Measurements from ENCODE around the gene FGF4.

Gene FGF4

DNA sequence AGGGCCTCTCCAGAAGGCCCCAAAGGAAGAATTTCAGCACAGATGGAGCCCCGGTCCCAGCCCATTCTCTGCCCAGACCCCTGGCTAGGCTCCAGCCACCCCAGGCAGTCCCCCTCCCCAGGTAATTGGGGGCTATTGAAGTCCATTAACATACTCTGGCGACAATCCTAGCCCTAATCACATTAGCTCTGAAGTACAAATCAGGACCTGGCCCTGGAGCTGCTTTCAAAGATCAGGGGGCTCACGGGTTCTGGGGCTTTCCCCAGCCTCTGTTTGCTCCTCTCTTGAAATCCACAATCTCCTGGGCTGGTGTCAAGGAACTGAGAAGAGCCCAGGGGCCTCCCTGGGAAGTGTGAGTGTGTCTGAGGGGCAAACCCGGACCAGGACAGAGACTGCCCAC is 22.3 kb downstream of the FGF4 start:
- no peaks in the 10 kb centered on the region for H3K36me3 ChIP-seq

GRCh38 chr11:69750875-69751597 is 24.1 kb downstream of the FGF4 start:
- H3K4me3 ChIP-seq (ENCODE audit: low read depth, low read length) = no peak overlapping the region
- H3K9me3 ChIP-seq = no peaks in the 10 kb centered on the region
- TF ChIP-seq, protein P1, sequence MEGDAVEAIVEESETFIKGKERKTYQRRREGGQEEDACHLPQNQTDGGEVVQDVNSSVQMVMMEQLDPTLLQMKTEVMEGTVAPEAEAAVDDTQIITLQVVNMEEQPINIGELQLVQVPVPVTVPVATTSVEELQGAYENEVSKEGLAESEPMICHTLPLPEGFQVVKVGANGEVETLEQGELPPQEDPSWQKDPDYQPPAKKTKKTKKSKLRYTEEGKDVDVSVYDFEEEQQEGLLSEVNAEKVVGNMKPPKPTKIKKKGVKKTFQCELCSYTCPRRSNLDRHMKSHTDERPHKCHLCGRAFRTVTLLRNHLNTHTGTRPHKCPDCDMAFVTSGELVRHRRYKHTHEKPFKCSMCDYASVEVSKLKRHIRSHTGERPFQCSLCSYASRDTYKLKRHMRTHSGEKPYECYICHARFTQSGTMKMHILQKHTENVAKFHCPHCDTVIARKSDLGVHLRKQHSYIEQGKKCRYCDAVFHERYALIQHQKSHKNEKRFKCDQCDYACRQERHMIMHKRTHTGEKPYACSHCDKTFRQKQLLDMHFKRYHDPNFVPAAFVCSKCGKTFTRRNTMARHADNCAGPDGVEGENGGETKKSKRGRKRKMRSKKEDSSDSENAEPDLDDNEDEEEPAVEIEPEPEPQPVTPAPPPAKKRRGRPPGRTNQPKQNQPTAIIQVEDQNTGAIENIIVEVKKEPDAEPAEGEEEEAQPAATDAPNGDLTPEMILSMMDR (IDR thresholded peaks at IDR 0.05; ENCODE audit: low read depth, low read length) = no peak
- no peaks in the 10 kb centered on the region for H3K4me1 ChIP-seq
- DNase-seq = no peak
- H3K27me3 ChIP-seq = no peaks in the 10 kb centered on the region; the same call in 1 of the 2 replicates
- no peaks in the 10 kb centered on the region for H3K36me3 ChIP-seq

More for the DNA sequence above, 22.3 kb downstream of the FGF4 start:
- TF ChIP-seq, protein P1 (IDR thresholded peaks at IDR 0.05; ENCODE audit: low read depth, low read length) = no peak
- no peaks in the 10 kb centered on the region for H3K4me1 ChIP-seq
- no peak overlapping the region for H3K4me3 ChIP-seq (ENCODE audit: low read depth, low read length)
- DNase-seq = no peak
- no peaks in the 10 kb centered on the region; the same call in 1 of the 2 replicates for H3K27me3 ChIP-seq
- no peaks in the 10 kb centered on the region for H3K9me3 ChIP-seq

DNA sequence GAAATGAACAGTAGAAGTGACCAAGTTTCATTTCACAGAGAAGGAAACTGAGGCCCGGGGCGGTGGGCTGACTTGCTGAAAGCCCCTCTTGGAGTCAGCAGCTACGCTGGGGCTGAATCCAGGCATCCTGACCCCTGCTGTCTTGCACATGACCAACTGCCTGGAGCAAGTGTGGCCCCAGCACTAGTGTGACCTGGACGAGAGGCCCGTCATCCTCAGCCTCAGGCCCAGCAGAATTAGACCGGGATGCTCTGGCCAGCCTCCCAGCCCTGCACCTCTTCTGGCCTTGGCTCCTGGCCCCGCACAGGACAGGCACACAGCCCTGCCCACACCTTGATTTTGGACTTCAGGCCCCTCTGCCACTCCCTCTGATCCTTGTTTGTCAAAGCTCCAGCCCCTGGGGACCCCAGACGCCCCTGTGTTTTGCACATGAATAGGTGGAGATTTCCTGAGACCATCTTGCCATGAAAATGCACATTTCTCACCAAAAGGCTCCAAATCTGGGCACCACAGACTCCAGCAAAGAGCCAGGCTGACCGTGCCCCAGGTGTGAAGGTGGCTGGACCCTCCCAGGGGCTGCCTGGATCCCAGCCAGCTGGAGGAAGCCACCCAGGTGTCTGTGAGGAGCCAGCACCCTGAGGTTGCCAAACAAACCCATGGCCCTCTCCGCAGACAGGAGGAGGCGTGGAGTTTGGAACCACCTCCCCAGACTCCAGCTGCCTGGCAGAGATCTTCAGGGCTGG is 24.9 kb downstream of the FGF4 start:
- no peak for DNase-seq

DNA sequence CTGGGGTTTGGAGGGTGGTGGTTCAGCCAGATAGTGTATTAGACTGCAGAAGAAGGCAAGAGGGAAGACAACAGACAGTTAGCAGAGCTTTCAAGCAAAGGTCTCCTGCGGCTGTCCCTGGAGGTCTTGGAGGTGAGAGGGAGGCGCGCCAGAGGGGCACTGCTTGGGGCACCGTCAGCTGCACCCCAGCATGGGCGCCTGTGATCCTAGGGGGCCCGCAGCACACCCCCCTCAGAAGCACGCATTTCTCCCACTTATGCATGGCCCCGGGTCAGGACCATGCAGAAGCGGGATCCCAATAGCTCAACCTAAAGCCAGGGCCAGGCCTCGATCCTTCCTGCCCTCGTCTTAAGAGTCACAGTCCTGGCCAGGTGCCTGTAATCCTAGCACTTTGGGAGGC is 26.5 kb downstream of the FGF4 start:
- Histone ChIP-seq H3K4me3 (ENCODE audit: low read depth, low read length) (no peak overlapping the region), H3K9me3 (no peaks in the 10 kb centered on the region), H3K27me3 (no peaks in the 10 kb centered on the region), H3K4me1 (no peaks in the 10 kb centered on the region), H3K36me3 (no peaks in the 10 kb centered on the region)
- TF ChIP-seq, protein P1 (IDR thresholded peaks at IDR 0.05; ENCODE audit: low read depth, low read length) = no peak
- no peak for DNase-seq

More for the DNA sequence above, 24.9 kb downstream of the FGF4 start:
- H3K27me3 ChIP-seq = no peaks in the 10 kb centered on the region; the same call in 1 of the 2 replicates
- H3K4me1 ChIP-seq = no peaks in the 10 kb centered on the region
- H3K36me3 ChIP-seq = no peaks in the 10 kb centered on the region
- H3K4me3 ChIP-seq (ENCODE audit: low read depth, low read length) = no peak overlapping the region
- H3K9me3 ChIP-seq = no peaks in the 10 kb centered on the region
- TF ChIP-seq, protein P1 (IDR thresholded peaks at IDR 0.05; ENCODE audit: low read depth, low read length) = no peak

DNA sequence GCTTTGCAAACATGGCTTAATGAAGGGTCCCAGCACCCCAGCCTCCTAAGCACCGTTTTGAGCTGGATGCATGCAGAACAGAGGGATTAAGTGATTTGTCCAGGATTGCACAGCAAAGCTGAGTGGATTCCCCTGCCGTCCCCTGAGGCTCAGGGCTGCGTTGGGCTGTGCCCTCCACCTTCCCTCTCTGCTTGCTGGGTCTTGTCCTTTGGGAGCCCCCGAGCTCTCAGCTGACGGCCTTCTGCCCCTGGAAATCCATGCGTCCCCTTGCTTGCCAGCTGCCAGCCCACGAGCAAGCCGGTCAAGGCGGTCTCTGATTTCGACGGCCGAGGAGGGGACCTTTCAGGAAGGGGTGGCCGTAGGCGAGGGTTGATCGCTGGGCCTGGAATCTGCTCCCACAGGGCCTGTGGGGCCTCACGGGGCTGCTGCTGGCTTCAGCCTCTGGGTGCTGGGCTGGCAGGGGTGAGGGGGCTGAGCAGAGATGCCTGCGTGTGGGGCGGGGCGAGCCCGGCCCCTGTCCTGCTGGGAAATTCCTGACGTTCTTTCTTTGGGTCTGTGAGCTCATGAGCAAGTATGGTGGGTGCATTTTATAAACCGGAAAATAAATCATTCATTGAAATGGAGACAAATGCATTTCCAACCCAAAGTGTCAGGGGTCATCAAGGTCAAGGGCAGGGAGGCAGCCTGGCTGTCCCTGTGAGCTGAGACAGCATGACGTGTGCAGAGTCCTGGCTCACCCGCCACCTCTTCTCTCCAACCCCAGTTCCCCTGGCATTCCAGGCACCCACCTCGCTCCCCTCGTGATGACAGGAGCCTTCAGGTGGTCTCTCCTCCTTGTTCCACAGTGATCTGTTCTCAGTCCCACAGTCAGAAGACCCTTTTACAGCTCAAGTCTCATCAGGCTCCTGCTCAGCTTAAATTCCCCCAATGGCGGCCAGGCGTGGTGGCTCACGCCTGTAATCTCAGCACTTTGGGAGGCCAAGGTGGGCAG is 28.1 kb downstream of the FGF4 start:
- no peak for DNase-seq
- Histone ChIP-seq H3K4me1 (no peaks in the 10 kb centered on the region), H3K9me3 (no peaks in the 10 kb centered on the region), H3K4me3 (ENCODE audit: low read depth, low read length) (no peak overlapping the region), H3K36me3 (no peaks in the 10 kb centered on the region), H3K27me3 (no peaks in the 10 kb centered on the region)
- TF ChIP-seq, protein P1 (IDR thresholded peaks at IDR 0.05; ENCODE audit: low read depth, low read length) = no peak

Measured in BE2C (cell line).